ENCODE data around the gene CRYBA4.

CRYBA4 gene

DNA sequence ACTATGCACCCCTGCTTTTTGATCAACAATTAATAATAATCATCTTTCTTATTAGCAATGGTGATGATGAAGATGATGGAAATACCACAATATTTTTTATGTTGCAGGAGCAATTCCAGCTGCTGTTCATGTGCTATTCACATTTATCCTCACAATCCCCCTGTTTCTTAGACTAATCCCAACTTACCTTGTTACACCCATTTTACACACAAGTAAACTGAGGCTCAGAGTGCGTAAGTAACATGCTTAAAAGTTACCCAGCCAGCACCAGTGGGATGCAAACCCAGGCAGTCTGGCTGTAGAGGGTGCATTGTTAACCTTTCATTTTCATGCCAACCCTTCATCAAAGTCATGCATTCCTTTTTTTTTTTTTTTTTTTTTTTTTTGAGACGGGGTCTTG is 1.6 kb upstream of the CRYBA4 start:
- no peak overlapping the region for H3K4me3 ChIP-seq (ENCODE audit: low read length)
- TF ChIP-seq CTCF (conservative IDR thresholded peaks at IDR 0.05; ENCODE audit: low read depth, low read length): no peak
- no peak for DNase-seq (ENCODE audit: low read depth)

DNA sequence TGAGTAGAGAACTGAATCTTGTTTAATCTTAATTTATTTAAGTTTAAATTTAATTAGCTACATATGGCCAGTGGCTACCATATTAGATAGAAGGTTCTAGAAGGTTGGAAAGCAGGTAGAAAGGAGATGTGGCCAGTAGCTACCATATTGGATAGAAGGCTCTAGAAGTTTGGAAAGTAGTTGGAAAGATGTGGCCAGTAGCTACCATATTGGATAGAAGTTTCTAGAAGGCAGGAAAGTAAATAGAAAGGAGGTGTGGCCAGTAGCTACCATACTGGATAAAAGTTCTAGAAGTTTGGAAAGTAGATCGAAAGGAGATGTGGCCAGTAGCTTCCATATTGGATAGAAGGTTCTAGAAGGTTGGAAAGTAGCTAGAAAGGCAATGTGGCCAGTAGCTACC is 2.2 kb downstream of the CRYBA4 start:
- no peak for TF ChIP-seq CTCF (conservative IDR thresholded peaks at IDR 0.05; ENCODE audit: low read depth, low read length)
- no peak for DNase-seq (ENCODE audit: low read depth)
- H3K4me3 ChIP-seq (ENCODE audit: low read length): no peak overlapping the region

GRCh38 chr22:26624803-26625202 is 3.0 kb downstream of the CRYBA4 start:
- TF ChIP-seq CTCF (conservative IDR thresholded peaks at IDR 0.05; ENCODE audit: low read depth, low read length): no peak
- H3K4me3 ChIP-seq (ENCODE audit: low read length): no peak overlapping the region
- no peak for DNase-seq (ENCODE audit: low read depth)

DNA sequence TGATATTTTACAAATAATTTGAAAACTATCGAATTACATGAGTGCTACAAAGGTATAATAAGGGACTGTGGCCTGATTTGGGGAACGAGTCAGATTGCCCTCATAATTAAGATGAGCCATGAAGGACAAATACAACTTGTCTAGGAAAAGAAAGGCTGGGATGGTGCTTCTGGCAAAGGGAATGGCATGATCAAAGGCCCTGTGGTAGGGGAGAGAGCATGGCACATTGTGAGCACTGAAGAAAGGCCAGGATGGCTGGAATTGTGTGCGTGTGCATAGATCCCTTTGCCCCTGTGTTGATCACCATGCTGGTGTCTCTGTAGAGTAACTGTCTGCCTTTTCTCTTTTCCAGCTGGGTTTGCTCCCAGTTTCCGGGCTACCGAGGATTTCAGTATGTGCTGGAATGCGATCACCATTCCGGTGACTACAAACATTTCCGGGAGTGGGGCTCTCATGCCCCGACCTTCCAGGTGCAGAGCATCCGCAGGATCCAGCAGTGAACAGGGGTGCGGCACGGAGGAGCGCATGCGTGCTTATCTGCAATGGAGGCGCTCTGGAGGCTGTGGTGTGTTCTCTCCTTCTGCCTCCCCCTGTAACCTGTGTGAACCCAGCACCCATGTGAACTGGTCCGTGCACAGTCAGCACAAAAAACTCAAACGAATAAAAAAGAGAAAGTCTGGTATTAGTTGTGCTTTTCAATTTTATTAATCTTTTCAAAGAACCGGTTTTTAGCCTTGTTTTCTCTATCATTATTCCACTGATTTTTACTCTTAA is 8.4 kb downstream of the CRYBA4 start:
- TF ChIP-seq CTCF (conservative IDR thresholded peaks at IDR 0.05; ENCODE audit: low read depth, low read length): no peak
- DNase-seq (ENCODE audit: low read depth): no peak
- H3K4me3 ChIP-seq (ENCODE audit: low read length): no peak overlapping the region

DNA sequence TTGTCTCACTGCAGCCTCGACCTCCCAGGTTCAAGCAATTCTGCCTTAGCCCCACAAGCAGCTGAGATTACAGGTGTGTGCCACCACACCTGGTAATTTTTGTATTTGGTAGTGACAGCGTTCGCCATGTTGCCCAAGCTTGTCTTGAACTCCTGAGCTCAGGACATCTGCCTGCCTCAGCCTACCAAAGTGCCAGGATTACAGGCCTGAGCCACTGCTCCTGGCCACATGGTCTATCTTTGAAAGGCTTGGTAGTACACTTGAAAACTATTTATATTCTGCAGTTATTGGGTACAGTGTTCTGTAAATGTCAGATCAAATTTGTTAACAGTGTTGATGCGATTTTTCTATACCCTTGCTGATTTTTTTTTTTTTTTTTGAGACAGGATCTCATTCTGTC is 9.5 kb downstream of the CRYBA4 start:
- no peak for DNase-seq (ENCODE audit: low read depth)
- no peak overlapping the region for H3K4me3 ChIP-seq (ENCODE audit: low read length)
- no peak for TF ChIP-seq CTCF (conservative IDR thresholded peaks at IDR 0.05; ENCODE audit: low read depth, low read length)

DNA sequence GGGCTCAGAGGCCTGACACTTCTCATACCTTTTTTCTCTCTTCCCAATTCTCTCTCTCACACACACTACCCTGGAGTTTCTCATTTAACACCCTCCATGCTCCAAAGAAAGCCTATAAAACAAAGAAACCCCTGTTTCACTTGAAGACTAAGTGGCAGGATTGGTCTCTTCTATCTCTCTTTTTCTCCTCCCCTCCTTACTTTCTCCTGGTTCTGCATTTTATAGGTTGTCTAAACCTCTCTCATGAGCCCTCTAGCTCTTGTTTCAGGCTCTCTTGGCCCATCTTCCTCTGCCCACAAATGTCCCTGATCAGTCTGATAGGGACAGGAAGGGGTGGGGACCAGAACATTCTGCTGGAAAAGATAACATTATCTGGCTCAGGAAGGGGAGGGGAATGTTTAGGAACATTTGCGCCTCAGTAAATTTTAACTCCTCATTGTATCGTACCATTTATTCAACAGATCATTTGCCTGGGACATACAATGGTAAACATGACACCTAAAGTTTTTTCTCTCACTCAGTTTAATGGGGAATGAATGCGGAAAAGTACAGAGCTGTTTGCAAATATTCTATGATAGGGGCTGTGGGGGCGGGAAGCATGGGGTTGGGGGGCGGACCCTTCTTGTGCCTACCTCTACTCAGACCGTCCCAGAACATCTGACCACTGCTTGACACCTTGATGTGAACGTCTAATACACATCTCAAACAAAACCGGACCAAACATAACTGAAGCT is 10.8 kb downstream of the CRYBA4 start:
- no peak for TF ChIP-seq CTCF (conservative IDR thresholded peaks at IDR 0.05; ENCODE audit: low read depth, low read length)
- DNase-seq (ENCODE audit: low read depth): no peak
- H3K4me3 ChIP-seq (ENCODE audit: low read length): no peak overlapping the region

DNA sequence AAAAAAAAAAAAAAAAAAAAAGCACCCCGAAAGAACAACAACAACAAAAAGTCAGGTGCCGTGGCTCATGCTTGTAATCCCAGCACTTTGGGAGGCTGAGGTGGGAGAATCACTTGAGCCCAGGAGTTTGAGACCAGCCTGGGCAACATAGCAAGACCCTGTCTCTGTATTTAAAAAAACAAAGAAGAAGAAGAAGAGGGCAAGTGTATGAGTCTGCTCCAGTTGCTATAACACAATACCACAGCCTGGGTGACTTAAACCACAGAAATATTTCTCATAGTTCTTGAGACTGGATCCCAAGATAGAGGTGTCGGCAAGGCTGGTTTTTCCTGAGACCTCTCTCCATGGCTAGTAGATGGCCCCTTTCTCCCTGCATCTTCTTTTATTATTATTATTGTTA is 12.4 kb downstream of the CRYBA4 start:
- no peak for DNase-seq (ENCODE audit: low read depth)
- H3K4me3 ChIP-seq (ENCODE audit: low read length): no peak overlapping the region
- TF ChIP-seq CTCF (conservative IDR thresholded peaks at IDR 0.05; ENCODE audit: low read depth, low read length): no peak

Data from retinal pigment epithelial cell (primary cell).